Measurements from ENCODE around the gene MECP2.

The MECP2 gene

DNA sequence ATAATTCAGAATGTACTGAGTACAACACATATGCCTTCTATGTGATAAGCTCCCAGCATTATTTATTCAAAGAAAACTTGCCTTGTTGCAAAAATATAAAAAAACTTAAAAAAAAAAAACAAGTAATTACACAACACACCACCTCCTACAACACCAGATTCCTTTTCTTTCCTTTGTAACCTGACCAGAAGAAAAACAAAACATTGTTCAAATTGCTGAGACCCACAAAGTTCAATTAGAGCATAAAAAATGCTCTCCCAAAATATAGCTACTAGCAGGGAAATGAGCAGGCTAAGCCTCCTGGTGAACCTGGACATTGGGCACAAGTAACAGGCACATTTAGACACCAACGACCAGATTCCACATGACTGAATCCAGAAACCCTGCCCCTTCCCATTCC lies 38.3 kb downstream of the MECP2 start:
- DNase-seq, result no peak

DNA sequence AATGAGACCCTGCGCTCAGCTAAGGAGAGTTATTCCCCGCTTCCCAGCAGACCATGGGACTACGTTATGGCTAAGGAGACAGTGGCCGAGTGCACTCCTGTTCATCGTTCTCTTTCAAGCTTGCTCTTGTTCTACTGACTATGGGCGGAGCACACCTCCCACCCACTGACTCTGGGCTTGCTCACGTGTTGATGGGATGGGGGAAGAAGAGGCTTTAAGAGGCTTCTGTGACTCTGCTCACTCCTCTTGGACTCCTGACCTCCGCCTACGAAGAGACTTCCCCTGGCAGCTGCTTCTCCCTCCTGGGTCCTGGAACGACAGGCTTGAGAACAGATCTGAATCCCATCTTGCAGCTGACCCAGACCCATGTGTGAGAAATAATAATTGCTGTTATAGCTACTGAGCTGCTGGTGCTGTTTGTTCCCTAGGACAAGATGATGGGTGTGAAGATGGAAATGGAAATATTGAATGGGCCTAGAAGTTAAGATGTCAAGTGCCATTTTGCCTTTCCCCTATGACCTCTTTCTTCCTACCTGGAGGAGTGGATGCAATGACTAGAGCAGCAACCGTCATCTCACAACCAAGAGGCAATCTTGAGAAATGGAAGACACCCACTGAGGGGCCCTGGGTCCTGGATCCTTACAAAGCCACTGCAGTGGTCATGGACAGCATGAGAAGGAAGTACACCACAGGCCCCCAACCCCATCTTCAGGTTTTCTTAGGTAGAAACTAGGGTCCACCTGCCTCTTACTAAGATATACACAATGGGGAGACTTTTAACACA lies 39.1 kb downstream of the MECP2 start:
- no peak for DNase-seq

DNA sequence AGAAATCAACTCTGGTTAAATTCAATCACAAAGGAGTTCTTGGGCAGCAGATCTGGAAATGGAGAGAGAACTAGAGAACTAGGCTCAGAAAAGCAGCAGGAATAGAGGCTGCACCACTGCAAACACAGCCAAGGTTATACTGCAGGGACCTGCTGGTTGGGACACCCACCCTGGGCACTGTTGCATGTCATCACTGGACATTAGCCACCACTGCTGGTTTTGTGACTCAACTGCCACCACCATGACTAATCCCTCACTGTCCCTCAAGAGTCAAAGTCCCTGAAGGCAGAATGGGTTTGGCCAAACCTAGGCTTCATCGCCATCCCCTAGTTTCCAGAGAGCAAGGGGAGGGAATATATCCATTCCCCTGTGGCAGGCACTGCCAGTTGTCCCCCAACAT lies 39.7 kb downstream of the MECP2 start:
- no peak for DNase-seq

DNA sequence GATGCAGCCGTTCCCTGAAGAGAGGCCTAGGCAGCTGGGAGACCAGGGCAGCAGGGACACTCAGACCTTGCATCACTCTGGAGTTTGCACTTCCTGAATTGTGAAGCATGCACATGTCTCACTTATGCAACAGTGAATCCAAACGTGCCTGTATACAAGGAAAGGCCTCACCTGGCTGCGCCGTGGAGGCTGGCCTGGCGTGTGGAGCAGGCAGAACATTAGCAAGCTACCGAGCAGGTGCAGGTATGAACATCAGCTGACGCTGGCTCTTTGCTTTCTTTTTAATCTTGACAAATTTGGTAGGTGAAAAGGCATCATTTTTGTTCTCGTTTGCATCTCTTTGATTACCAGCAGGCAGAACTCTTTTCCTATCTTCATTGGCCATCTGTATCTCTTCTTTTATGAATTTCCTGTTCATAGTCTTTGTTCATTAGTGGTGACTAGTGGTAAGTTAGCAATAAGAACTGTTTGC lies 40.7 kb downstream of the MECP2 start:
- no peak for DNase-seq

DNA sequence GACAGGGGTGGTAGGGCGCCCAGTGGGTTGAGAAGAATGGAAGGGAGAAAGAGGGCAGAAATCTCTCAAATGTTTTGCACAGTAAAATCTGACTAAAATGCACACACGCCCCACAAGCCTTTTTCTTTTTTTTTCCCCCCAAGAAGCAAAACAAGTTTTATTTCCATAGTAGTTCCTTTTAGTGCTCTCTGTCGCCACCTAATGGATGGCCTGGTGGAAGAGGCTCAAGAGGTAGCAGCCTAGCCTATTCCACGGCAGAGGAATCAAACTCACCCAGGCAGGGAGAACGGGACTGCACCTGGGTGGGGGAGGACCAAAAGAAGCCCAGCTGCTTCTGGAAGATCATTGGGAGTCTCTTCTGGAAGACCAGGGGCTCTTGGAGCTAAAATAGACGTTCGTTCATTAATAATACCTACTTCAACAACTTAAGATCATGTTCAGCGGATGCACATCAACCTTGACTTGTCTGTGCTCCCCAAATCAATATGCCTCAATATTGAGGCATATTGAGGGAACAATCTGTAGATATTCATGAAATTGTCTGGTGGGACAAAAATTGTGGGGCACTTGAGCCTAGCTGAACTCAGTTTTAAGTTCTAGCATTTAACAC lies 46.2 kb downstream of the MECP2 start:
- DNase-seq, result no peak

DNA sequence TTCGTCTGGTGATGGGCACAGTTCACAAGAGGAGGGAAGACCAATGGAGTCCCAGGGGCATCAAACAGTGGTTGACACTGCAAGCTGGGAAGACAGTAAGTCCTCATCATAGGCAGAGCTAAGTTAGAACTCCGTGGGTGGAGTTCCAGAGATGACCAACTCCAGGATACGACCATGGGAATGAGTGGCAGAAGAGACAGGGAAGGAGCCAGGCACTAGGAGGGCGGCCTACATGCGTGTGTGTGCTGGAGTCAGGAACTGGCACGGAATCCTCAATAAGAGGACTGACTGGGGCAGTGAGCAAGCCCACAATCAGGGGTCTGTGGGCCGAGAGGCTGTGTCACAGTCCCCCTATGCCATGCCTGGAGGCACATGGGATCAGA lies 47.4 kb downstream of the MECP2 start:
- no peak for DNase-seq

DNA sequence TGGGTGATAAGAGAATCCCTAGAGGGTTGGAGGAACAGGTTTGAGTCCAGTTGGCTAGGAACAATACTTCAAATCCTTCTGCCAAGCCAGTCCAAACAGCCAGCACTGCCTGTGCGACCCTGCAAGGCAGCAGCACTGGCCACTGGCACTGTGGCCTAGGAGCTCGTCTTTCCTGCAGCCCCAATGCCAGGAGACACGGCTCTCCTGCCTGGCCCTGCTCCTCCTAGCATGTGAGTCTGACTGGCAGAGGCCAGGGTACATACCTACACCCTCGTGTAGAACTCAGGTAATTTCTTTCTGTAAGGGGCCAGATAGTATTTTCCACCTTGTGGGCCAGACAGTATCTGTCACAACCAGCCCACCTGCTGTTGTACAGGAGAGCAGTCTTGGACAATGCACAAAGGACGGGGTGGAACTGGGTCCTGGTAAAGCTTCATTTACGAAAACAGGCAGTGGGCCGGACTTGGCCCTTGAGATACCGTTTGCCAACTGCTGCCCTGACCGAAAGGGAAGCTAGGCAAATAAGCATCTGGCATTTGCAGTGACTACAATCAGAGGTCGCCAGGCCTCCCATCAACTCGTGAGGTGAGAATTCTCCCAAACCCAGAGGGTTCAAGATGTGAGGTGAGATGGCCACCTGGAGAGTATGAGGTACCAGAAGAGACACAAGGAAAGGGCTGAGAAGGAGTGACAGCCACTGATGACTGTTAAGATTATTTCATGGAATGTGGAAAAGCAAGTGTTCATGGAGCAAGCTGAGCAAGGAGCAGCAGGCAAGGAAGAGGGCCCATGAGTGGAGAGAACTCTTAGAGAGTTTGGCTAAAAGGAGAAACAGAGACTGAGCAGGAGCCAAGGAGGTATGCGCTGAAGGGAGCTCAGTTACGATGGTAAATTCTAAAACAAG lies 48.1 kb downstream of the MECP2 start:
- DNase-seq, result no peak

DNA sequence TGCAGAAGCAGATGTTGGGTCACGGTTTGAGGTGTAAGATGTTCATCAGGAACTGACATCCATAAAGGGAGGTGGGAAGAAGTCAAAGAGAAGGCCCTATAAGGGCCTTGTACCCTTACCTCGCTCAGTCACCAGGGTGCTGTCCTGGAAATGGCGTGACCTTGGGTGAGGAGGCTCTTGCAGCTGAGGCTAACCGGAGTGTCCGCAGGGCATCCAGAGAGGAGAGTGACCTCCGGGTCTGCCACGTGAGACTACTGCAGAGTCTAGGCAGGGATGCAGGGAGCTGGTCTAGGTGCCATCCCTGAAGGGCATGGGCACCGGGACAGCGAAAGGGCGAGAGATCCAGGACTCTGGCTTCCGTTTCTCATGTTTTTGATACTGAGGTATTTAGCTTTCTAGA lies 49.1 kb downstream of the MECP2 start:
- DNase-seq, result no peak

DNA sequence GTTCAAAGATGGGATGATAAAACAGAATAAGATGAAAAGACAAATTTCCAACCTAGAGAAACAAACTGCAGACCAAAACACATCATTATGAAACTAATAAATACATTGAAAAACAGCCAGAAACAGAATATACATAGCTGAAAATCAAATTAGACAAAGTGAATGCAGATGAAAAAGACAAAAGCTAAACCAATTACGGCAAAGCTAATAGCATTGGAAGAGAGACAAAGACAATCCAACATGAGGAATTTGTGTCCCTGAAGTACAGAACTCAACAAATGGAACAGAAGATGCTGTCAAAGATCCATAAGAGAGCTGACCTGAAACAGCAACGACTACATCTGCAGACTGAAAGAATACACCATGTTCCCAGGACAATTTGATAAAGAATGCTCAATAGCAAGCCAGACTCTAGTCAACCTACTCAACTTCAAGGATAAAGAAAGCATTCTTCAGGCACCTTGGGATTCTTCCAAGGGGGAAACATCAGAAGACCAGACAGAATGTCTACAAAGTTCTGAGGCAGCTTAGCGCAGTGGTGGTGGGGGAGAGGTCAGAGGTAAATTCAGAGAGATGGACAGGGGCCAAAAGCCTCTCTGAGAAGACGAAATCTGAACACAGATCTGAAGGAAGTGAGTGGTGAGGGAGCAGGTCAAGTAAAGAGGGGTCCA lies 50.4 kb downstream of the MECP2 start:
- no peak for DNase-seq

DNA sequence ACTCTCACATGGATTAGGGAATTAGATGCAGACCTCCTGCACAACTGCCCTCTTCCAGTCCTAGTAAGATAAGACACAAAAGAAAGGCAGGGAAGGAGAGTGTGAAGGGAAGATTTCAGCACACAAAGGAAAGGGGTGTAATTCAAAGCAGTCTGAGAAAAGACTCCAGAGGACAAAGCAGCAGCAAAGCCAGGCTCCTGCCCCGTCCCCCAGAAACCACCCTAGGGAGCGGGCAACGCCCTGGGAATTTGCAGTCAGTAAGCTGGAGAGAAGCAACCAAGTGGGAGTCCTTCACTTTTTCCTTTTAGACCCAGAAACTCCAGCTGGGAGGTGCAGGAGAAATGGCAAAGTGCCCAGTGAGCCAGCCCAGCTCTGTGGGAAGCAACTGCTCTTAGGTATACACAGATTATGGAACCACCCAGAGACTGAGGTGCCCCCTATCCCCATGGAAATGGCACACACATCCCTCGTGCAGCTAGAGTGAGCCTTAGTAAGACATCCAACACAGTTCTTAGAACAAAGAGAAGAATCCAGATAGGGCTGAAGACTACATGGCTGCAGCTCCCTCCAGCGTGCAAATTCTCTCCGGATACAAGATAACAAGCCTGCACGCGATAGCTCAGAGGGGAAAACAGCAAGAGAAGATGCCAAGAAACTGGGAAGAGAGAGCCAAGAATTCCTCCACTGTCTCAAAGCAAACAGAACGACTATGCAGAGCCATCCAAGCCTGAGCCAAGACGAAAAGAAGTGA lies 51.3 kb downstream of the MECP2 start:
- no peak for DNase-seq

DNA sequence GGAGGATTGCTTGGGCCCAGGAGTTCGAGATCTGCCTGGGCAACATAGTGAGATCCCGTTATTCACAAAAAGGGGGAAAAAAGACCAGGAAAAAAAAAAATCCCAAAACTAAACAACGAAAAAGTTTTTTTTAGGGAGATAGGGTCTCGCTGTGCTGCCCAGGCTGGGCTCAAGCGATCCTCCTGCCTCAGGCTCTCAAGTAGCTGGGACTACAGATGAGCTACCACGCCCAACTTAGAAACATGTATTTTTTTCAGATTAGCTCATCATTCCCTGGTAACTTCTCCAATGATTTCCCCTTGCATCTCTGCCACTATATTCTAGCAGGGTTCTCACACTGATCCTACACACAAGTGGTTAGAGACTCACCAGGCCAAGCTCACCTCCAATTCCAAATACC lies 53.4 kb downstream of the MECP2 start:
- no peak for DNase-seq

DNA sequence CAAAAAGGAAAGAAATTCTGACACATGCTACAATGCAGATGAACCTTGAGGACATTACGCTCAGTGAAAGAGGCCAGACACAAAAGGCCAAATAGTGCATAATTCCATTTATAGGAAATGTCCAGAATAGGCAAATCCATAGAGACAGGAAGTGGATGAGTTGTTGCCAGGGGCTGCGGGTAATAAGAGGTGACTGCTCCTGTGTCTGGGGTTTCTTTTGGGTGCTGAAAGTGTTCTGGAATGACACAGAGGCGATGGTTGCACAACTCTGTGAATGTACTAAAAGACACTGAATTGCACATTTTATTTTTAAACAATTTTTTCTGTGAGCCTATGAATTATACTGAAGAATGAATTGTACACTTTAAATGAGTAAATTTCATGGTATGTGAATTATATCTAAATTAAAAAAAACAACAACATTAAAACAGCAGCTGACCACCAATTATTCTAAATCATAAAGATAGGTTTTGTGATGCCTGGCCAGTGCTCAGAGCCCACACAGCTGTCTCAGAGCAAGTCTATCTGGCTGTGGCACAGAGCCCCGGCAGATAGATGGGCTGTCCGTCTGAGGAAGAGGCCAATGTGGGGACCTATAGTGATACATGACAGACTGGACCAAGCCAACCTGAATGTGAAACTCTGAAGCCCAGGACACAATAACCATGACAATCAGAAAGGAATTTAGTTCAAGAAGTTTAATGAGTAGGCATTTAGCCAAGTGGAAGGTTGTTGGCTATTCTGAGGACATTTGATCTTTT lies 54.3 kb downstream of the MECP2 start:
- no peak for DNase-seq

DNA sequence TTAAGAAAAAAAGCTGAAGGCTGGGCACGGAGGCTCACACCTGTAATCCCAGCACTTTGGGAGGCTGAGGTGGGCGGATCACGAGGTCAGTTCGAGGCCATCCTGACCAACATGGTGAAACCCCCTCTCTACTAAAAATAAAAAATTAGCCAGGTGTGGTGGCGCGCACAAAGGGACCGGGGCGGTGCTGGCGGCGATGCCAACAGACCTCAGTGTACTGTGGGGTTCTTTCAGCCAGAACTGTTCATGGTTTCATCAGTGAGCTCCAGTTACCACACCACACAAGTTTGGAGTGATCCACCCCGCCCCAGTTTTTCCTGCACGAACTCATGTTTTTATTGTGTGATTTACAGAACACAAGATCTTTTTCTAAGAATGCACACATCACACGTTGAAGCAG lies 56.7 kb downstream of the MECP2 start:
- no peak for DNase-seq

DNA sequence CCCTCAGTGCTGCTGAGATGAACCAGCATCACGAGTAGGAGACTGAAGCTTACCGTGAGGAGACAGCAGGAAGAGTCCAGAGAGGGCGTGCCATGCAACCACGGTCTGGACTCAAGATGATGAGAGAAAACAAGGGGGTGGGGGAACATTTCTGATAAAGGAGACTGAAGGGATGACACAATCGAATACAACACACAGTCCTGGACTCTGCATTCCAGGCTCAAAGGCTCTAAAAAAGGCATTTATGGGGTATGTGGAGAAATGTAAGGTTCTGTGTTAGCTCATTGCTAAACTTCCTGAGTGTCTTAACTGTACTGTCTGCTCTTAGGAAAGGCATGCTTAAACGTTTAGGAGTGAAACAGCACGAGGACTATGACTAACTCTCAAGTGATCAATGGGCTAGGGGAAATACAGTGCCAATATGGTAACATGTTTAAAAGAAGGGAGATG lies 57.2 kb downstream of the MECP2 start:
- DNase-seq, result no peak

DNA sequence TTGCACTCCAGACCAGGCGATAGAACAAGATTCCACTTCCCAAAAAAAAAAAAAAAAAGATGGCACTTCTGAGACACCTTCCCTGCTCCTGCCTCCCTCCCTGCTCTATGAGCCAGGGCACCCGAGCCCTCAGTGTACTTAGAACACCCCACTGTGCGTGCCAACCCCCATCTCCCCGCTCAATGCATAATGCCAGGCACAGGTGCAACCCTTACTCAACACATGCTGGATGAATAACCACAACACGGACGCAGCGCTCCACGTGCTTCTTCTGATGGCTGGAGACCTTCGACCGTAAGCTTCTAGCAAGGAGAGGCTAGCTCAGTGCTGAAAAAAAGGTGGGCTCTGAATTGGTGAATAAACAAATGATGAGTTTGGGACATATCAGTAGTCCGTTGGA lies 57.9 kb downstream of the MECP2 start:
- DNase-seq, result no peak

DNA sequence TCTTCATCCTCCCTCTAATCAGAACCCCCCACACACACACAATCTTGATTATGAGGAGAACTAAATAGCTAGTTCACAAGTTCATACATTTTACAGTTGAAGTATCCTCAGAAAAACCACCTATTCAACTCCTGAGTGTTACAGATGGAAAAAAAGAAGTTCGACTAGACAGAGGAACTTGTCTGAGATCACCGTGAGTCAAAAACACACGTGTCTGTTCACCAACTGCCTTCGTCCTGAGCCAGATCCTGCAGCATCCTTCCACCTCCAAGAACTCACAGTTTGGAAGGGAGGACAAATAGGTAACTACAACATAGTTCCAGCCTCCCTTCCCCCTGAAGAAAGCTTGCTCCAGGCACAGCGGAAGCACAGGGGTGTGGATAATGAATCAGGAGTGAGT lies 58.9 kb downstream of the MECP2 start:
- DNase-seq, result no peak

DNA sequence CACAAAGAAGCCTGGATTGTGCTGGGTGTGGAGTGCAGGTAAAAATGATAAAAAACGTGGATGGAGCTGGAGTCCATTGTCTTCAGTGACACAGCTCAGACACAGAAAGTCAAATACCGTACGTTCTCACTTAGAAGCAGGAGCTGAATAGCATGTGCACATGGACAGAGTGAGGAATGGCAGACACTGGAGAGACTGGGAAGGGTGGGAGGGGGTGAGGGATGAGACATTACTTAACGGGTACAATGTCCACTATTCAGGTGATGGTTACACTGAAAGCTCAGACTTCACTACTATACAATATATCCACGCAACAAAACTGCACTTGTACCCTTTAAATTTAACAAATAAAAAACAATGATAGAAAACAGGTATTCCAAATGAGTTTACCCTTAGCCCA lies 59.8 kb downstream of the MECP2 start:
- DNase-seq, result no peak

DNA sequence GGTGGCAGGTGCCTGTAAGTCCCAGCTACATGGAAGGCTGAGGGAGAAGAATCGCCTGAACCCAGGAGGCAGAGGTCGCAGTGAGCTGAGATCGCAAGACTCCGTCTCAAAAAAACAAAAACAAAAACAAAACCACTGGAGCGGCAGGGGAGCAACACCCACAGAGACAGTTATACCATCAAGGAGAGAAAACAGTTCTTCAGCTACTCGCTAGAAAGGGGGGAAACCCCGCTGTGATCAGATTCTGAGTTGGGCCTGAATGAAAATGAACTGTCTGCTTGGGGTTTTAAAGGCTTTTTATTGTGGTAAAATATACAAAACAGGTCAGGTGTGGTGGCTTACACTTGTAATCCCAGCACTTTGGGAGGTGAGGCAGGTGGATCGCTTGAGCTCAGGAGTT lies 61.0 kb downstream of the MECP2 start:
- DNase-seq, result no peak

DNA sequence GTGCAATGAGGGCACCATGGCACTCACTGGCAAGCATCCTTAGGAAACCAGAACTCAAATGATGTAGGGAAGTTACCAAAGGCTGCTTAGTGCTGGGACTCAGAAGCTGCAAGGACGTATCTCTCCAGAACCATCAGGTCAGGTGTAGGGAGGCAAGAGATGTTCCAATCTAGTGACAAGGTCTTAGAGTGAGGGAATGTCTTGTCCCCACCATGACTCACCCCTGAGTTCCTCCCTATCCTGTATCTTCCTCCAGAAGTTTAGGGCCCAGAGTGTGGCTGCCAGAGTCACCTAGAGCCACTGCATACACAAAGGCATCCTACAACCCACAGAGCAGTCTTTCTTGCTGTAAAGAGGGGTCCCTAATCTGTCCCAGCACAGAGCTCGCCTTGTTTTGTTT lies 63.7 kb downstream of the MECP2 start:
- DNase-seq, result no peak

DNA sequence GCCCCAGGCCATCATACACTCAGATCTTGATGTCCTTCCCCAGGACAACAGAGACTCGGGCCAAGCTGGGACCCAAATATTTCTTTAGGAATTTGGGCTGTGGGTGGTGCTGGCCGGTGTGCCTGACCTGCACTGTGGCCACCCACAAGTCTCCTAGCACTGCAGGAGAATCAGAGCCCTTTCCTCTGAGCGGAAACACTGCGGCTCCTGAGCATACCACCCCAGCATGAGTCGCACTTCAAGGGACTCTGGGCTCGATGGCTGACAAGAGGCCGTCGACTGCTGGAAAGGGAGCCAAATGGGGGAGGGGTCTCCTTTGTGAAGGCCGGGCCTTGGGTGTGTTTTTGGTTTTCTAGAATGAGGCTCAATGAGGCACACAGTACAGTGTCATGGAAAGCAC lies 64.9 kb downstream of the MECP2 start:
- no peak for DNase-seq

DNA sequence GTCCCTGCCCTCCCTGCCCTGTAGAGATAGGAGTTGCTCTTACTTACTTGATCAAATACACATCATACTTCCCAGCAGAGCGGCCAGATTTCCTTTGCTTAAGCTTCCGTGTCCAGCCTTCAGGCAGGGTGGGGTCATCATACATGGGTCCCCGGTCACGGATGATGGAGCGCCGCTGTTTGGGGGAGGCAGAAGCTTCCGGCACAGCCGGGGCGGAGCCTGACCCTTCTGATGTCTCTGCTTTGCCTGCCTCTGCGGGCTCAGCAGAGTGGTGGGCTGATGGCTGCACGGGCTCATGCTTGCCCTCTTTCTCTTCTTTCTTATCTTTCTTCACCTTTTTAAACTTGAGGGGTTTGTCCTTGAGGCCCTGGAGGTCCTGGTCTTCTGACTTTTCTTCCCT lies 65.4 kb downstream of the MECP2 start:
- no peak for DNase-seq
